GM19193 (cell line): ENCODE results near the gene PJVK.
A peak's percentile ranks its signal among the peaks of the same experiment; 100 is the strongest.

Source experiments
- POLR2A ChIP-seq: IDR thresholded peaks from 4 replicates; pipeline ENCODE4 v1.6.1; 2011; ENCODE audit not compliant: insufficient read depth, insufficient read length; ENCODE audit errors: extremely low read depth

Gene PJVK, protein sequence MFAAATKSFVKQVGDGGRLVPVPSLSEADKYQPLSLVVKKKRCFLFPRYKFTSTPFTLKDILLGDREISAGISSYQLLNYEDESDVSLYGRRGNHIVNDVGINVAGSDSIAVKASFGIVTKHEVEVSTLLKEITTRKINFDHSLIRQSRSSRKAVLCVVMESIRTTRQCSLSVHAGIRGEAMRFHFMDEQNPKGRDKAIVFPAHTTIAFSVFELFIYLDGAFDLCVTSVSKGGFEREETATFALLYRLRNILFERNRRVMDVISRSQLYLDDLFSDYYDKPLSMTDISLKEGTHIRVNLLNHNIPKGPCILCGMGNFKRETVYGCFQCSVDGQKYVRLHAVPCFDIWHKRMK

DNA sequence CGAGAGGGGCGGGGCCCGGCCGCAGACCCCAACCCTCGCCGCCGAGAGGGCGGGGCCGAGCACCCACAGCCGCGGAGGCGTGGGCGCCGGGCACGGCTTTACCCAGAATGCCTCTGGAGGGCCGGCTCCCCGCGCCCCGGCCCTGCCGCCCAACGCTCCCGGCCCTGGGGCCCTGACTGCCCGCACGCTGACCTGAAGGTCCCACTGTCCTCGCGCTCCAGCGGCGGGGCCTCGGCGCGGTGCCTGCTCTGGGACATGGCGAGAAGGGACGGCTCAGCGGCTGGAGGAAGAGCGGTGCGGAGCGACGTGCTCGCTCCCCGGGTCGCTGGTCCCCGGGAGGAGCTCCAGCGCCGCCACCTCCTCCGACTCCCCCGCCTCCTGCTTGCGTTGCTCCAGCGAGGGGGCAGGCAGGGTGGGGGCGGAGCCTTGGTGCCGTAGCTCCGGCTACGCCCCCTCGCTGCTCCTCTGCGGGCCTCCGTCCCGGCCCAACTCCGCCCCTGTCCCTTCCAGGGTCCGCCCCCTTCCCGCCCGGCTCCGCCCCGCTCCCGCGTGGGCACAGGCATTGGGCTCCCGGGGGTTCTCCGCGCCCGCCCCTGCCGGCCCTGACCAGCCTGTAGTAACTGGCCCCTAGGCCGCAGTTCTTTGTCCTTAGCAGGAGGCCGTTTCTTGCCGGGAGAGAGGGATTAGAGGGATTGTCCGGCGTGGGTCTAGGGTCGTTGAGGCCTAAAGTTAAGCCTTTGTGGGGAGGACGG, at the start of gene PJVK, which contains the start of gene PRKRA:
Gene PJVK (plus strand): TSS at position 605 of the 752 bp plus-strand sequence. CDS start 2,032 bp downstream, outside the sequence.
Gene PRKRA (minus strand): TSS at position 402 of the 752 bp plus-strand sequence. CDS start 145 bp downstream, at position 257.
- peak; percentile 95 for TF ChIP-seq POLR2A

- no peak for TF ChIP-seq POLR2A
Measured at GRCh38 chr2:178401994-178402437, 49.2 kb upstream of the PJVK start.

- TF ChIP-seq POLR2A: no peak
Measured at GRCh38 chr2:178403671-178404306, 47.4 kb upstream of the PJVK start.

GRCh38 chr2:178404368-178404767, 46.8 kb upstream of the PJVK start:
- TF ChIP-seq POLR2A: peak; percentile 24

DNA sequence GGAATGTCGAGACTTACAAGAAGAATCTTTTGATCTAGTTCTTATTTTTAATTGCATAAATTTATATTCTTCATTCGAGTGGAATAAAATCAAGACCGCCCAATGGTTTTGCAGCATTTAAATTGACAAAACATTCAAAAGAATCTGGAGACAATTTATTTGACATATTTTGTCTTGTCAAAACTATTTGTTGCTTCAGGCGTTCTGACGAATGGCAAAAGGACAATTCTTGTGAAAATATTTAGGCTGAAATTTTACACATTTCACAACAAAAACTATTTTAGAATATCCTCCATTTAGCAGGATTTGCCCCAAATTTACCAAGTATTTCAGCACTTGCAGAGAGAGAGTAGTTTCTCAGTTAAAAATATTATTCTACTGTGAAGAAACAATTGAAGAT, 41.9 kb upstream of the PJVK start:
- TF ChIP-seq POLR2A: no peak

DNA sequence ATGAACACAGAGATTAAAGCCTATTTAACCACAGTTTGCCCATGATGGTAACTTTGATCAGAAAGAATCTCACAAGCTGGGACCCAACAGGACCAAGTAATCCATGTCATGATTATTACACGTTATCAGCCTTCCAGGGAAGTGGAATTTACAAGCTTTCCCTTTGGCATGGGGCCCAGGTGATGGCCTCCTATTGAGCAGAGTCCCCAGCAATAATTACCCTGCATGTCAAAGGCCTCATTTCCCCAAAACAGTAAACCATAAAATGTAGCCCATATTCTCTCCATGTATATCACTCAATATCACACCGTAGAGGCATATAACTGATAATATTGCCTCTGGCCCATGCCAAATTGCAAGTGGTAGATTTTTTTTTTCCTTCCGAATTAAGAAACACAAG, 39.1 kb upstream of the PJVK start:
- TF ChIP-seq POLR2A: no peak

- TF ChIP-seq POLR2A: peak; percentile 77
Measured at GRCh38 chr2:178413472-178414265, 37.5 kb upstream of the PJVK start.

GRCh38 chr2:178414266-178415247, 36.6 kb upstream of the PJVK start:
- TF ChIP-seq POLR2A: peak; percentile 77

GRCh38 chr2:178415979-178416378, 35.2 kb upstream of the PJVK start:
- no peak for TF ChIP-seq POLR2A

GRCh38 chr2:178417916-178418315, 33.3 kb upstream of the PJVK start:
- TF ChIP-seq POLR2A: no peak

- TF ChIP-seq POLR2A: no peak
Measured at GRCh38 chr2:178418426-178418825, 32.8 kb upstream of the PJVK start.

GRCh38 chr2:178419123-178419522, 32.1 kb upstream of the PJVK start:
- TF ChIP-seq POLR2A: no peak

- TF ChIP-seq POLR2A: no peak
Measured at GRCh38 chr2:178420463-178420999, 30.6 kb upstream of the PJVK start.
